ENCODE measurements around the gene PLEK2.
"Not testable (repeated sequence)": the region's sequence is repeated elsewhere in the genome, so short reads cannot be mapped to it uniquely, and the experiment has no call there.

The PLEK2 gene

DNA sequence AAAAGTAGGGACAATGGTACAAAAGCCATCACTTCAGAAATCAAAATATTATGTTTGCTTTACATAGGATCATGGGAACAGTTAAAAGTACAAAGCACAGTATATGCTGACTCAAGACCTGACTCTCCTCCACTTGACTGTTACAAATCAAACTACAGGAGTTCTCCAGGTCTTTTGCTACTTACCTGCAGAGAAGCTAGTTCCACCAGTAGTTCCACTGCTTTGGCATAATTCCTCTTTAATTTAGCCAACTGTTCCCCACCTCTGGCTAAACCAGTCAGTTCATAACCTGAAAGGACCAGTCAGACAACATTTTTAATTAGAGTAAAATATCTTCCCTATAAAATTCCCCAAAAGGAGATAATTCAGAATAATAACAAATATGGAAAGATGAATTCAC is 66.4 kb downstream of the PLEK2 start:
- Mint-ChIP-seq H3K27ac (no peak overlapping the region), H3K27me3 (no peaks in the 10 kb centered on the region), H3K36me3 (ENCODE audit: low read depth) (peaks cover 85% of the 10 kb centered on the region), H3K4me3 (no peak overlapping the region), H3K9me3 (no peaks in the 10 kb centered on the region), H3K4me1 (ENCODE audit: low read depth) (no peaks in the 10 kb centered on the region)
- intact Hi-C loops (cut with micrococcal nuclease), result no loop called here

DNA sequence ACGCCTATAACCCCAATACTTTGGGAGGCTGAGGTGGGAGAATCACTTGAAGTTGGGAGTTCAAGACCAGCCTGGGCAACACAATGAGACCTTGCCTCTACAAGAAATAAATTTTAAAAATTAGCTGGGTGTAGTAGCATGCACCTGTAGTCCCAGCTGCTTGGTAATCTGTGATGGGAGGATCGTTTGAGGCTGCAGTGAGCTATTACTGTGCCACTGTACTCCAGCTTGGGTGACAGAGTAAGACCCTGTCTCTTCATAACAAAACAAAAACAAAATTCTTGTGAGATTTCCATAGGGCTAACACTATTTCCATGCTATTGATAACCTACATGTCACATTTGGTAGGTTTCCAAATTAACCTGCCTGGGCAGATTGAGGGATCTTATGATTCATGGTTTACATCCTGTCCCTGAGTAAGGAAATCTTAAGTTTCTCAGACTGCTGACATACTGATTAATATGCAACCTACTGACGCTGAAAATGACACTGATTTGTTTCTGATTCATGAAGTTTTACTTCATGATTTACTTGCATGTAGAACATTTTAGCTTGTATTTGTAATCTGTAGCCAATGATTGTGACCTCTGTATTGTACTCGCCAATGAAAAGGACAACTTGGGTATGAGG is 68.2 kb downstream of the PLEK2 start:
- intact Hi-C loops (cut with micrococcal nuclease), result no loop called here
- H3K27ac Mint-ChIP-seq, result no peak overlapping the region
- H3K36me3 Mint-ChIP-seq (ENCODE audit: low read depth), result peaks cover 85% of the 10 kb centered on the region

DNA sequence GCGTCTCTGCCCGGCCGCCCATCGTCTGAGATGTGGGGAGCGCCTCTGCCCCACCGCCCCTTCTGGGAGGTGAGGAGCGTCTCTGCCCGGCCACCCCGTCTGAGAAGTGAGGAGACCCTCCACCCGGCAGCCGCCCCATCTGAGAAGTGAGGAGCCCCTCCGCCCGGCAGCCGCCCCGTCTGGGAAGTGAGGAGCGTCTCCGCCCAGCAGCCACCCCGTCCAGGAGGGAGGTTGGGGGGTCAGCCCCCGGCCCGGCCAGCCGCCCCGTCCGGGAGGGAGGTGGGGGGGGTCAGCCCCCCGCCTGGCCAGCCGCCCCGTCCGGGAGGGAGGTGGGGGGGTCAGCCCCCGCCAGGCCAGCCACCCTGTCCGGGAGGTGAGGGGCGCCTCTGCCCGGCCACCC is 70.7 kb downstream of the PLEK2 start:
- H3K27ac Mint-ChIP-seq; H3K27me3 Mint-ChIP-seq; H3K9me3 Mint-ChIP-seq; H3K4me3 Mint-ChIP-seq; H3K4me1 Mint-ChIP-seq (ENCODE audit: low read depth); intact Hi-C loops (cut with micrococcal nuclease): not testable (repeated sequence)
- H3K36me3 Mint-ChIP-seq (ENCODE audit: low read depth), result peaks cover 78% of the 10 kb centered on the region

More for the DNA sequence above, 68.2 kb downstream of the PLEK2 start:
- H3K9me3 Mint-ChIP-seq, result no peaks in the 10 kb centered on the region
- H3K4me1 Mint-ChIP-seq (ENCODE audit: low read depth), result no peaks in the 10 kb centered on the region
- H3K27me3 Mint-ChIP-seq, result no peaks in the 10 kb centered on the region
- H3K4me3 Mint-ChIP-seq, result no peak overlapping the region

Data from dendritic cell treated with granulocyte-macrophage colony-stimulating factor and Interleukin-4, amounts not matched to agents 40 ng/mL and 50 ng/mL, for 4 days (primary cell).